Ovary (tissue), 9 donors: ENCODE data around the gene FAM151B. TPM values are rescaled to one million over a fixed set of nuclear protein-coding genes. Genes with fewer than 3 reads are reported as not detected.

Source experiments
- DNase-seq, 5 donors: peaks; one replicate each; pipeline ENCODE4 v3.0.0-alpha.2; 2019 to 2020
- H3K27ac ChIP-seq, 2 donors: fragments of 200-600 bp; one replicate each; pipeline versions ENCODE4 v1.5.1 to v1.8.0; 2019 to 2022
- H3K27me3 ChIP-seq: fragments of 200-600 bp; one replicate; pipeline ENCODE4 v1.8.0; 2022
- H3K36me3 ChIP-seq: fragments of 200-600 bp; sonication (generic); one replicate; pipeline ENCODE4 v1.5.1; 2019
- H3K4me1 ChIP-seq: one replicate; pipeline ENCODE4 v1.8.1; 2013; ENCODE audit warnings: mild to moderate bottlenecking, moderate library complexity; ENCODE audit not compliant: insufficient read depth
- H3K4me3 ChIP-seq: fragments of 200-600 bp; sonication (generic); one replicate; pipeline ENCODE4 v1.5.1; 2017
- H3K9me3 ChIP-seq, 2 donors: fragments of 200-600 bp in 1 of 2; sonication (generic) in 1 of 2; one replicate each; pipeline versions ENCODE4 v1.5.1 to v1.8.1; 2013 to 2019; ENCODE audit warnings: mild to moderate bottlenecking in 1 of 2, moderate library complexity in 1 of 2
- EP300 ChIP-seq: sonication (generic); formaldehyde crosslinking; IDR thresholded peaks from one replicate; pipeline ENCODE4 v1.6.1; 2017; ENCODE audit warnings: antibody characterized with exemption
- POLR2A ChIP-seq: fragments of 450-650 bp; IDR thresholded peaks from one replicate; pipeline ENCODE4 v1.6.1; 2017; ENCODE audit warnings: antibody characterized with exemption, mild to moderate bottlenecking, moderate library complexity
- WGBS, 3 donors: extraction: QIAGEN DNeasy Blood & Tissue Kit in 1 of 3; methylation state at CpG; one replicate each; pipeline versions ENCODE4 v1.1.5 to v1.1.7; 2013 to 2017; 5-methylcytosine and 5-hydroxymethylcytosine counted together
- intact Hi-C, 4 donors: fragments of 100-400 bp; cut with DNase I; formaldehyde crosslinking; loops; one replicate each; pipeline versions ENCODE4 v1.11.0 to v1.15.1; 2022 to 2023
- polyA plus RNA-seq, 2 donors: library from polyadenylated mRNA; stranded (reverse); fragments of 200-250 nt in 1 of 2; fragments of 350-450 nt in 1 of 2; fragmentation: Illumina TruSeq in 1 of 2; extraction: RNeasy Lipid Tissue Mini Kit (QIAGEN cat#74804) in 1 of 2; gene quantifications; one replicate each; pipeline ENCODE4 v1.2.3, GENCODE V29; 2013 to 2014
- total RNA-seq, 7 donors: library from RNA; depleted of rRNA in 2 of 7; stranded (reverse); fragments of >200 nt in 2 of 7; fragmentation: NEBNext Ultra II Directional in 3 of 7; extraction: Animal tissue kit (Norgen Biotek cat#: 25700) in 3 of 7; gene quantifications; one replicate each; pipeline versions ENCODE4 v1.1.0 to v1.2.4, GENCODE V29; 2016 to 2023
- TF ChIP-seq, protein P1 (sequence below), 3 donors: fragments of 450-650 bp in 2 of 3; fragments of 200-600 bp in 1 of 3; IDR thresholded peaks; one replicate each; pipeline versions ENCODE4 v1.5.1 to v1.8.0; 2016 to 2022; ENCODE audit warnings: antibody characterized with exemption in 3 of 3, mild to moderate bottlenecking in 1 of 3
- donor health status: DM: no; HTN: no; CAD: no; lungs with moderate emphysema.
- donor health status: DM: no; HTN: no; CAD: no.
- donor health status: Bipolar disorder and iron deficiency.
- donor health status: DM: yes; HTN: yes; CAD: no.
- donor health status: DM: no; HTN: no; CAD: no.
- donor health status: DM: yes; HTN: yes; CAD: no.

The FAM151B gene
- total and polyA plus RNA-seq, 9 donors, result 0.82 to 3.9 (median 2.4) TPM

DNA sequence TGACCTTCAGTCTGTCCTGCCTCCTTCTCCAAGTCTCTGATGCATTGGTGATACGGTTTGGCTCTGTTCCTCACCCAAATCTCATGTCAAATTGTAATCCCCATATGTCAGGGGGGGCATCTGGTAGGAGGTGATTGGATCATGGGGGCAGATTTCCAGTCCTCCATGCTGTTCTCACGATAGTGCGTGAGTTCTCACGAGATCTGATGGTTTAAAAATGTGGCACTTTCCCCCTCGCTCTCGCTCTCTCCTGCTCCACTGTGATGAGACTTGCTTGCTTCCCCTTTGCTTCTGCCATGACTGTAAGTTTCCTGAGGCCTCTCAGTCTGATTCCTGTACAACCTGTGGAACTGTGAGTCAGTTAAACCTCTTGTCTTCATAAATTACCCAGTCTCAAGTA lies 96.9 kb downstream of the FAM151B start:
- Histone ChIP-seq H3K27ac (no peak overlapping the region), H3K4me3 (no peak overlapping the region), H3K9me3 (no peaks in the 10 kb centered on the region), H3K36me3 (no peaks in the 10 kb centered on the region), H3K4me1 (no peaks in the 10 kb centered on the region), H3K27me3 (no peaks in the 10 kb centered on the region)
- WGBS, 3 donors, result 88 to 92% (median 92%) methylated on average over 6 of the region's 6 CpGs
- no peak for DNase-seq
- TF ChIP-seq, protein P1, sequence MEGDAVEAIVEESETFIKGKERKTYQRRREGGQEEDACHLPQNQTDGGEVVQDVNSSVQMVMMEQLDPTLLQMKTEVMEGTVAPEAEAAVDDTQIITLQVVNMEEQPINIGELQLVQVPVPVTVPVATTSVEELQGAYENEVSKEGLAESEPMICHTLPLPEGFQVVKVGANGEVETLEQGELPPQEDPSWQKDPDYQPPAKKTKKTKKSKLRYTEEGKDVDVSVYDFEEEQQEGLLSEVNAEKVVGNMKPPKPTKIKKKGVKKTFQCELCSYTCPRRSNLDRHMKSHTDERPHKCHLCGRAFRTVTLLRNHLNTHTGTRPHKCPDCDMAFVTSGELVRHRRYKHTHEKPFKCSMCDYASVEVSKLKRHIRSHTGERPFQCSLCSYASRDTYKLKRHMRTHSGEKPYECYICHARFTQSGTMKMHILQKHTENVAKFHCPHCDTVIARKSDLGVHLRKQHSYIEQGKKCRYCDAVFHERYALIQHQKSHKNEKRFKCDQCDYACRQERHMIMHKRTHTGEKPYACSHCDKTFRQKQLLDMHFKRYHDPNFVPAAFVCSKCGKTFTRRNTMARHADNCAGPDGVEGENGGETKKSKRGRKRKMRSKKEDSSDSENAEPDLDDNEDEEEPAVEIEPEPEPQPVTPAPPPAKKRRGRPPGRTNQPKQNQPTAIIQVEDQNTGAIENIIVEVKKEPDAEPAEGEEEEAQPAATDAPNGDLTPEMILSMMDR (IDR thresholded peaks at IDR 0.05), result no peak
- TF ChIP-seq EP300 (no peak), POLR2A (no peak)
- intact Hi-C loops, result no loop called here

DNA sequence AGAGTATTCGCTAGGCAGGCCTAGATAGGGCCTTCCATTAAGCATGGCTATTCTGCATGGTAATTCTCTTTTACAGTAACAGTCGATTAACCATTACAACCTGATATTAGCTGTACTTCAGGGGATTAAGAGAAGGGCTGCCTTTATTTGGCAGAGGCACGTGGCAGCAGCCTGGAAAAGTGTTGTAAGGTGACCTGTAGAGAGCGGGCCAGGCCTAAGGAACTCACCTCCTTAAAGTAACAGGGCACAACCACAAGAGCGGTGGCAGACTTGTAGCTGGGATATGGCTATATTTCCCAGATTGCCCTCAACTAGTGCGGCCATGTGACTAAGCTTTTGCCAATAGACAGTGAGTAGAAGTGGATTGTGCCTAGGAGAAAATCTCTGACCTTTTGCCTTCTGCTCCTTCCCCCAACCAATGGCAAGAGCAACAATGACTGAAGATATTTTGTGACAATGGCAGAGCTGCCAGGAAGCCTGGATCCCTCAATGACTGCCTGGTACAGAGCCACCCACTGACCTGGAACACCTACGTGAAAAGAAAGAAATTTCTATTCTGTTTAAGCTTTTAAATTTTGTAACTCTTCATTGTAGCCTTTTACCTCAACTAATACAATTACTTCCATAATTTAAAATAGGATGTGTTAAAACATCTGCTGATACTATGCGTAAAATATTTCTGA lies 101.1 kb downstream of the FAM151B start:
- Histone ChIP-seq H3K9me3 (no peaks in the 10 kb centered on the region), H3K27ac (no peak overlapping the region), H3K4me1 (no peaks in the 10 kb centered on the region), H3K4me3 (no peak overlapping the region), H3K36me3 (no peaks in the 10 kb centered on the region), H3K27me3 (no peaks in the 10 kb centered on the region)
- DNase-seq, result no peak
- TF ChIP-seq EP300 (no peak), POLR2A (no peak)
- TF ChIP-seq, protein P1 (IDR thresholded peaks at IDR 0.05), result no peak
- WGBS, 3 donors, result 86 to 90% (median 88%) methylated on average over 8 of the region's 8 CpGs
- intact Hi-C loops, result no loop called here

- no peak for DNase-seq
- Histone ChIP-seq H3K9me3 (no peaks in the 10 kb centered on the region), H3K36me3 (no peaks in the 10 kb centered on the region), H3K27me3 (no peaks in the 10 kb centered on the region), H3K4me3 (no peak overlapping the region), H3K27ac (no peak overlapping the region), H3K4me1 (no peaks in the 10 kb centered on the region)
- intact Hi-C loops, result no loop called here
- no peak for TF ChIP-seq POLR2A
- 70 to 79% (median 79%) methylated on average over 5 of the region's 5 CpGs for WGBS, 3 donors
Observed at GRCh38 chr5:80590766-80591165, 102.9 kb downstream of the FAM151B start.

DNA sequence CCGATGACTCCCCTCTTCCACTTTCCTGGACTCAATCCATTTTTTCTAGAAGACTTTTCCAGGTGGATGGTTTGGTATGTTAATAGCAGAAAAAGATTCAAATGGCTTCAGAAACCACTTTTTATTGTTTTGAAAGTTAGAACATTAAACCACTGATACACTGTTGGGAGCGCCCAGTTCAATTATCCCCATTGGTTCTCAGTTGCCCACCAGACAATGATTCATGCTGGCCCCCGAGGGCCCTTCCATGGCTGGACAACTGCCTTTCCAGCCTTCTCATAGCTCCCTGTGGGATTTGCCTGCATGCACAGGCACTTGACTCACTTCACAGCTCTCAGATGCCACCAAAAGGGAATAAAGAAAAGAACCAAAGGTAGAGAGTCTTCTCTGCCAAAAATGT lies 103.5 kb downstream of the FAM151B start:
- no peak for DNase-seq
- TF ChIP-seq, protein P1 (IDR thresholded peaks at IDR 0.05), result no peak
- no peak for TF ChIP-seq POLR2A
- TF ChIP-seq EP300, result no peak
- Histone ChIP-seq H3K4me3 (no peak overlapping the region), H3K27ac (no peak overlapping the region), H3K36me3 (no peaks in the 10 kb centered on the region), H3K9me3 (no peaks in the 10 kb centered on the region), H3K27me3 (no peaks in the 10 kb centered on the region), H3K4me1 (no peaks in the 10 kb centered on the region)
- 83 to 89% (median 88%) methylated on average over 3 of the region's 3 CpGs for WGBS, 3 donors
- intact Hi-C loops, result no loop called here

DNA sequence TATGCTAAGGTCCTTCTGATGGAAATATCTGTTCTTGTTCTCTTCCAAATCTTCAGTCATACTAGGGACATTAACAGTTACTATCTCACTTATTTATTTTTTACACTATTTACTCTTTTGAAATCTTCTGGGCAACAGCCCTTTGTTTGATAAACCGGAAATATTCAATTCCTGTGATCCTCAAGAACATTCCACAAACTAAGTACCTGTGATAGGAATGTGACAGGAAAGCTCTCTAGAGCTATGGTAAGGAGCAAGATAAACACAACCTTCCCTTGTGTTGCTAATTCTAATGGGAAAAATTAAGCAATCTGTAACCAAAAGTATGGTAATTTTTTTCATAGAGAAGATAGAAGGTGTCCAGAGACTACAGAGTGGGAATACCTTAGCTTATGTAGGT lies 104.2 kb downstream of the FAM151B start:
- no peak for DNase-seq
- no peak for TF ChIP-seq EP300
- TF ChIP-seq, protein P1 (IDR thresholded peaks at IDR 0.05), result no peak
- TF ChIP-seq POLR2A, result no peak
- Histone ChIP-seq H3K4me3 (no peak overlapping the region), H3K27ac (no peak overlapping the region), H3K4me1 (no peaks in the 10 kb centered on the region), H3K27me3 (no peaks in the 10 kb centered on the region), H3K9me3 (no peaks in the 10 kb centered on the region), H3K36me3 (no peaks in the 10 kb centered on the region)
- WGBS, 3 donors, result 17 to 54% (median 23%) methylated on average over 1 of the region's 1 CpG
- intact Hi-C loops, result no loop called here
